NB4 (cell line): ENCODE measurements around the gene MEGF10.

Experiments
- CTCF ChIP-seq: IDR thresholded peaks from one replicate; pipeline ENCODE4 v1.5.1; 2012; ENCODE audit warnings: low read depth, low read length
- POLR2A ChIP-seq: IDR thresholded peaks from 2 replicates; pipeline ENCODE4 v1.6.1; 2011; ENCODE audit warnings: mild to moderate bottlenecking; ENCODE audit not compliant: insufficient read length; ENCODE audit errors: extremely low read depth

- TF ChIP-seq CTCF (no peak), POLR2A (no peak)
Observed at GRCh38 chr5:127370631-127371030, 80.0 kb downstream of the MEGF10 start.
